Parathyroid adenoma (tissue), 2 donors: ENCODE measurements around the gene ARHGAP42.

ENCODE experiments used
- H2AFZ ChIP-seq: fragments of 300-600 bp; sonication (generic); one replicate; pipeline ENCODE4 v1.7.0; 2017; ENCODE audit warnings: antibody characterized with exemption, mild to moderate bottlenecking
- H3K27ac ChIP-seq: fragments of 300-600 bp; sonication (generic); one replicate; pipeline ENCODE4 v1.7.0; 2017
- H3K27me3 ChIP-seq: fragments of 300-600 bp; sonication (generic); one replicate; pipeline ENCODE4 v1.7.0; 2017; ENCODE audit warnings: low read length; ENCODE audit not compliant: control insufficient read depth, insufficient read depth
- H3K36me3 ChIP-seq: fragments of 300-600 bp; sonication (generic); one replicate; pipeline ENCODE4 v1.7.0; 2017; ENCODE audit warnings: low read length; ENCODE audit not compliant: control insufficient read depth, insufficient read depth
- H3K4me1 ChIP-seq: fragments of 300-600 bp; sonication (generic); one replicate; pipeline ENCODE4 v1.7.0; 2017; ENCODE audit warnings: control low read depth
- H3K4me2 ChIP-seq: fragments of 300-600 bp; sonication (generic); one replicate; pipeline ENCODE4 v1.7.0; 2017; ENCODE audit warnings: low read length
- H3K4me3 ChIP-seq: fragments of 300-600 bp; sonication (generic); one replicate; pipeline ENCODE4 v1.7.0; 2017; ENCODE audit warnings: low read depth, low read length
- H3K79me2 ChIP-seq: fragments of 300-600 bp; sonication (generic); one replicate; pipeline ENCODE4 v1.7.0; 2017; ENCODE audit warnings: control low read depth
- H3K9ac ChIP-seq: fragments of 300-600 bp; sonication (generic); one replicate; pipeline ENCODE4 v1.7.0; 2017; ENCODE audit warnings: mild to moderate bottlenecking
- H3K9me3 ChIP-seq: fragments of 300-600 bp; sonication (generic); one replicate; pipeline ENCODE4 v1.7.0; 2017; ENCODE audit warnings: low read length; ENCODE audit not compliant: control insufficient read depth
- TF ChIP-seq, protein P1 (sequence below): fragments of 300-600 bp; sonication (generic); IDR thresholded peaks from one replicate; pipeline ENCODE4 v1.7.0; 2017; ENCODE audit warnings: antibody characterized with exemption, mild to moderate bottlenecking
- donor health status: primary hyperparathyroidism.

Gene ARHGAP42

DNA sequence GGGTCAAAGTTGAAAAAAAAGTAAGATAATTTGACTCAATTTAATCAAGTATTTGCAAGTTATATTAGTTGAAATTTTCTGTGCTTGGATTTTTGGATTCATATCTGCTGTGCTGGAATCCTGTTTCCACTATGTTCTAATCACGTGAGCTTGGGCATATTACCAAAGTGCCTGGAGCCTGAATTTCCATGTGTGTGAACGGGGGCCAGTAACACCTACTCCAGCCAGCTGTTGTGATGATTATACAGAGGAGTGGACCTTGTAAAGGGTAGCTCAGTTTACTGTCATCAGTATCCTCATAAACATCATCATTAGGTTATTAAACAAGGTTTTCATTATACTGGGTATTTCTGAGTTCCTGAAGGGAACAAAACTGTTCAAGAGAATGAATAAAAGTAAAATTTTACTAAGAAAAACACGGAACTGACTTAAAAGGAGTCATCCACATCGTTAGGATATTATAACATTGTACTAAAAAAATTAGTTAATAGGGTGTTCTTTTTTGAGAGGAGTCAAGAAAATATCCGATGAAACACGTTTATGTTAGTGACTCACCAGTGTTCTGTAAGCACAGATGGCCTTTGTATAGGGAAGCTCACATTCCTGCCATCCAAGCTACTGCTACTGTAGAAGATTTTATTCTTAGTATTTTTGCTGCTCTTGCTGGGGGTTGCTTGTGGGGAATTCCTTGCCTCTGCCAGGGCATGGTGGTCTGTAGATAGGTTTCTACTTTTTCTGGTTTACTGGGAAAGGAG is 144.1 kb downstream of the ARHGAP42 start:
- Histone ChIP-seq H3K4me2 (no peak overlapping the region), H3K27ac (no peak overlapping the region), H3K9ac (no peak overlapping the region), H3K4me3 (no peak overlapping the region), H3K36me3 (no peaks in the 10 kb centered on the region), H3K27me3 (no peaks in the 10 kb centered on the region), H2AFZ (no peak overlapping the region), H3K9me3 (no peaks in the 10 kb centered on the region), H3K79me2 (no peaks in the 10 kb centered on the region), H3K4me1 (peaks cover 15% of the 10 kb centered on the region)
- TF ChIP-seq, protein P1, sequence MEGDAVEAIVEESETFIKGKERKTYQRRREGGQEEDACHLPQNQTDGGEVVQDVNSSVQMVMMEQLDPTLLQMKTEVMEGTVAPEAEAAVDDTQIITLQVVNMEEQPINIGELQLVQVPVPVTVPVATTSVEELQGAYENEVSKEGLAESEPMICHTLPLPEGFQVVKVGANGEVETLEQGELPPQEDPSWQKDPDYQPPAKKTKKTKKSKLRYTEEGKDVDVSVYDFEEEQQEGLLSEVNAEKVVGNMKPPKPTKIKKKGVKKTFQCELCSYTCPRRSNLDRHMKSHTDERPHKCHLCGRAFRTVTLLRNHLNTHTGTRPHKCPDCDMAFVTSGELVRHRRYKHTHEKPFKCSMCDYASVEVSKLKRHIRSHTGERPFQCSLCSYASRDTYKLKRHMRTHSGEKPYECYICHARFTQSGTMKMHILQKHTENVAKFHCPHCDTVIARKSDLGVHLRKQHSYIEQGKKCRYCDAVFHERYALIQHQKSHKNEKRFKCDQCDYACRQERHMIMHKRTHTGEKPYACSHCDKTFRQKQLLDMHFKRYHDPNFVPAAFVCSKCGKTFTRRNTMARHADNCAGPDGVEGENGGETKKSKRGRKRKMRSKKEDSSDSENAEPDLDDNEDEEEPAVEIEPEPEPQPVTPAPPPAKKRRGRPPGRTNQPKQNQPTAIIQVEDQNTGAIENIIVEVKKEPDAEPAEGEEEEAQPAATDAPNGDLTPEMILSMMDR: no peak

DNA sequence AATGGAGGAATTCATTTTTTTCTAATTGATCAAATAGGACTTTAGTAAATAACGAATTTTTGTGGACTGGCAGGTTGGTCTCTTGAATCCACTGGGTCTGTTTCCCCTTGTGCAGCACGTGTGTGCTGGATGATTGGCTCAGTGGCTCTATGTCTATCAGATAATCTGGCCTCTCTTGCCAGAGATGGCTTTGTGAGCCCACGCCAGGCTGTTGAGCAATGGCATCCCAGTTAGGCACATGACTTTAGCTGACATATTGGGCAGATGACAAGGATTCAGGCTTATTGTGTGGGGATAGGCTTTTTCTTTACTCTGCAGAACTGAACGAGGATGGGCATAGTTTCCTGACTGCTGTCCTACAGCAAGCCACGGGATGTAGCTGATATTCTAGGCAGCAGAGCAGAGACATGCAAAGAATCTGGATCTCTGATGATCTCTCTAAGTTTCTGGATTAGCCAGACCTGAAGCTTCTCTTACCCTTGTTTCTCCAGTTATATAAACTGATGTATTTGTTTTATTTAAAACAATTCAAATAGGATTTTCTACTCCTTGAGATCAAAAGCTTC is 144.9 kb downstream of the ARHGAP42 start:
- H3K27me3 ChIP-seq: no peaks in the 10 kb centered on the region
- no peaks in the 10 kb centered on the region for H3K79me2 ChIP-seq
- H3K4me3 ChIP-seq: no peak overlapping the region
- no peaks in the 10 kb centered on the region for H3K36me3 ChIP-seq
- H3K9me3 ChIP-seq: no peaks in the 10 kb centered on the region
- H3K27ac ChIP-seq: no peak overlapping the region
- TF ChIP-seq, protein P1: no peak
- H3K4me1 ChIP-seq: peaks cover 15% of the 10 kb centered on the region
- no peak overlapping the region for H3K9ac ChIP-seq
- H2AFZ ChIP-seq: peak overlapping the region; percentile 50
- no peak overlapping the region for H3K4me2 ChIP-seq

DNA sequence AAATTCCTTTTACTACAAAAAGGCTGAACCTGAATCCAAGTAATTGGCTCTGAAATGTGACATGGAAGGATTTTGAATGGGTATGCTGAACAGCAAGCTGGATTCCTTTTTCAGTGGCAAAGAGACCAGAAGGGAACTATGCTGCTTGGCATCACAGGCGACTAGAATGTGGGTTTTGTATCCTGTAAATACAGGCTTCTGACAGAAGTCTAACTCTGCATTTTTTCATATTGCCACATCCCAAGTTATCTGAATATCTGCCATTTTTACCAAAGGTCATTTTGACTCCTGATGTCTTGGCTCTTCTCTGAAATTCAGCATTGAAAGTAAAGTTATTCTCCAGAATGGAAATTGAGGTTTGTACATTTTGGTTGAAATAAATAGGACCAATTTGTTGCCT is 145.7 kb downstream of the ARHGAP42 start:
- Histone ChIP-seq H3K9me3 (no peaks in the 10 kb centered on the region), H3K4me1 (peaks cover 15% of the 10 kb centered on the region), H3K4me3 (no peak overlapping the region), H3K27ac (no peak overlapping the region), H3K36me3 (no peaks in the 10 kb centered on the region), H3K9ac (no peak overlapping the region), H2AFZ (no peak overlapping the region), H3K4me2 (no peak overlapping the region), H3K79me2 (no peaks in the 10 kb centered on the region), H3K27me3 (no peaks in the 10 kb centered on the region)
- TF ChIP-seq, protein P1: no peak

DNA sequence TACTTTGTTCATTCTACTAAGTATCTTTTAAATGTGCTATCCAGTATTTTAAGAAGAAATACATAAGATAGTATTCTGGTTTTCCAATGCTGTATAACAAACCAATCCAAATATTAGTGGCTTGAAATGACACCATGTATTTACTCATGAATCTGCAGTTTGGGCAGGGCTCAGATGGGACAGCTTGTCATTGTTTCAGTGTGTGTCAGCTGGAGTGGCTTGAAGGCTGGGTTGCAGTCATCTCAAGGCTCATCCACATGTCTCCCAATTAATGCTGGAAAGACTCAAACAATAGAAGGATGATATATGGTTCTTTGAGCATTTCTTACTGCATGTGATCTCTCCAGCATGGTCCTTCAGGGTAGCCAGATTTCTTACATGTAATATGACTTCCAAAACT is 146.2 kb downstream of the ARHGAP42 start:
- Histone ChIP-seq H3K4me1 (peaks cover 15% of the 10 kb centered on the region), H3K4me3 (no peak overlapping the region), H3K9ac (no peak overlapping the region), H2AFZ (no peak overlapping the region), H3K4me2 (no peak overlapping the region), H3K9me3 (no peaks in the 10 kb centered on the region), H3K36me3 (no peaks in the 10 kb centered on the region), H3K79me2 (no peaks in the 10 kb centered on the region), H3K27me3 (no peaks in the 10 kb centered on the region), H3K27ac (no peak overlapping the region)
- TF ChIP-seq, protein P1: no peak

DNA sequence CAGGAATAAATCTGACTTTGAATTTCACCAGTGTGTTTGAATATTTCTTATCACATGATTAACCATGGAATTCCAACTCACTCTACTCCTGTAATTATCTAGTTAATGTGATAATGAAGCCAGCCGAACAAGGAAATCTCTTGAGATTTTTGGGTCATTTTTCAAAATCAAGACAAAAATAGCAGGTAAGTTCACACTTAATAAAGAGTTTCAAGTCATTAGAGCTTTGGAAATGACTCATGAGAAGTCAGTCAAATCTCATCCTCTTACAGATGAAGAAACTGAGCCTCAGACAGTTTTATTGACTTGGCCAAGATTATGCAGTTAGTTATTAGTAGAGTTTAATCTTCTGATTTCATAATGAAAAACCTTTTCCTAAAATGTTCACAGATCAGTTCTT is 148.8 kb downstream of the ARHGAP42 start:
- Histone ChIP-seq H3K79me2 (no peaks in the 10 kb centered on the region), H3K36me3 (no peaks in the 10 kb centered on the region), H3K9ac (no peak overlapping the region), H3K27ac (no peak overlapping the region), H3K27me3 (no peaks in the 10 kb centered on the region), H3K4me3 (no peak overlapping the region), H3K4me1 (peaks cover 12% of the 10 kb centered on the region), H3K9me3 (no peaks in the 10 kb centered on the region), H3K4me2 (no peak overlapping the region), H2AFZ (no peak overlapping the region)
- TF ChIP-seq, protein P1: no peak
